IMR-90 (cell line): ENCODE results near the gene LYRM9. TPM values are rescaled to one million over a fixed set of nuclear protein-coding genes. Genes with fewer than 3 reads are reported as not detected.

ENCODE experiments used
- ATAC-seq: fragments of 200-7000 bp; cut with Tn5 transposase; 2 replicates; pipeline ENCODE4 v1.9.1; 2020; ENCODE audit warnings: low read depth, mild to moderate bottlenecking, moderate library complexity
- BruUV-seq: library from RNA; stranded (reverse); fragments of 400-500 nt; replicated peaks from 2 replicates; lab custom pipeline; 2021; lab: Mats Ljungman, UMichigan
- CTCF ChIA-PET: fragments of 300-600 bp; formaldehyde crosslinking; extraction: SDS; loops from one replicate; lab custom pipeline; 2021; ENCODE audit warnings: antibody characterized with exemption; lab: Yijun Ruan, JAX
- POLR2A ChIA-PET: fragments of 300-600 bp; sonication (Branson Sonifier 250); formaldehyde crosslinking; loops from one replicate; lab custom pipeline; 2022; ENCODE audit warnings: antibody characterized with exemption; ENCODE audit not compliant: unreplicated experiment; lab: Charles Lee
- DNase-seq: peaks from one replicate; pipeline ENCODE4 v3.0.0; 2013
- H2AFZ ChIP-seq: replicated peaks from 2 replicates; pipeline ENCODE3; 2013; ENCODE audit warnings: low read length, mild to moderate bottlenecking; ENCODE audit not compliant: poor library complexity
- H2AK5ac ChIP-seq: 2 replicates; pipeline ENCODE4 v1.6.1; 2013; ENCODE audit warnings: low read depth, low read length, inconsistent platforms
- H2AK9ac ChIP-seq: replicated peaks from 2 replicates; pipeline ENCODE3; 2013; ENCODE audit warnings: mild to moderate bottlenecking, low read depth, low read length, moderate library complexity; ENCODE audit not compliant: poor library complexity
- H2BK120ac ChIP-seq: 2 replicates; pipeline ENCODE4 v1.6.1; 2013; ENCODE audit warnings: low read depth, low read length, inconsistent platforms
- H2BK15ac ChIP-seq: 3 replicates; pipeline ENCODE4 v1.6.1; 2013; ENCODE audit warnings: low read depth, low read length, inconsistent platforms
- H2BK20ac ChIP-seq: 2 replicates; pipeline ENCODE4 v1.6.1; 2013; ENCODE audit warnings: low read depth, mild to moderate bottlenecking, inconsistent platforms, low read length, moderate library complexity
- H2BK5ac ChIP-seq: 2 replicates; pipeline ENCODE4 v1.6.1; 2013; ENCODE audit warnings: mild to moderate bottlenecking, low read depth, low read length, inconsistent platforms; ENCODE audit not compliant: poor library complexity, severe bottlenecking
- H3K14ac ChIP-seq: replicated peaks from 2 replicates; pipeline ENCODE4 v1.6.1; 2013; ENCODE audit warnings: low read depth, low read length, inconsistent platforms
- H3K18ac ChIP-seq: 2 replicates; pipeline ENCODE4 v1.6.1; 2013; ENCODE audit warnings: low read depth, low read length, control low read depth
- H3K23ac ChIP-seq: 2 replicates; pipeline ENCODE4 v1.6.1; 2013; ENCODE audit warnings: low read depth, low read length, inconsistent platforms
- H3K27ac ChIP-seq: 2 replicates; pipeline ENCODE4 v1.5.1; 2013; ENCODE audit warnings: mild to moderate bottlenecking, control low read depth, low read length; ENCODE audit not compliant: insufficient read depth
- H3K27me3 ChIP-seq: 2 replicates; pipeline ENCODE4 v1.6.1; 2013; ENCODE audit warnings: low read length; ENCODE audit not compliant: control insufficient read depth, insufficient read depth
- H3K36me3 ChIP-seq: 2 replicates; pipeline ENCODE4 v1.6.1; 2013; ENCODE audit warnings: low read length, mixed read lengths; ENCODE audit not compliant: control insufficient read depth, insufficient read depth
- H3K4ac ChIP-seq: 2 replicates; pipeline ENCODE4 v1.6.1; 2013; ENCODE audit warnings: low read depth, low read length, inconsistent platforms
- H3K4me1 ChIP-seq: 2 replicates; pipeline ENCODE4 v1.6.1; 2013; ENCODE audit warnings: low read length, mixed read lengths; ENCODE audit not compliant: control insufficient read depth, insufficient read depth
- H3K4me2 ChIP-seq: 2 replicates; pipeline ENCODE4 v1.6.1; 2013; ENCODE audit warnings: low read depth, mild to moderate bottlenecking, control low read depth, low read length, moderate library complexity
- H3K4me3 ChIP-seq: 2 replicates; pipeline ENCODE4 v1.5.1; 2013; ENCODE audit warnings: low read depth, mild to moderate bottlenecking, control low read depth, low read length, moderate library complexity; ENCODE audit not compliant: insufficient read depth
- H3K56ac ChIP-seq: 2 replicates; pipeline ENCODE4 v1.6.1; 2013; ENCODE audit warnings: low read length, inconsistent platforms; ENCODE audit not compliant: insufficient read depth; ENCODE audit errors: extremely low read depth
- H3K79me1 ChIP-seq, 2 experiments: 2 replicates each; pipeline ENCODE4 v1.6.1; 2013; ENCODE audit warnings: low read length in 2 of 2, inconsistent platforms in 1 of 2, low read depth in 1 of 2
- H3K9ac ChIP-seq: 2 replicates; pipeline ENCODE4 v1.6.1; 2013; ENCODE audit warnings: low read depth, low read length, control low read depth
- H3K9me1 ChIP-seq: 2 replicates; pipeline ENCODE4 v1.6.1; 2013; ENCODE audit warnings: low read length, inconsistent platforms; ENCODE audit not compliant: insufficient read depth
- H3K9me3 ChIP-seq: 2 replicates; pipeline ENCODE4 v1.6.1; 2013; ENCODE audit warnings: low read length; ENCODE audit not compliant: control insufficient read depth, insufficient read depth
- H4K20me1 ChIP-seq: 2 replicates; pipeline ENCODE4 v1.6.1; 2013; ENCODE audit warnings: low read length, inconsistent platforms; ENCODE audit not compliant: insufficient read depth
- H4K5ac ChIP-seq: 2 replicates; pipeline ENCODE4 v1.6.1; 2013; ENCODE audit warnings: mild to moderate bottlenecking, low read depth, low read length, control low read depth
- H4K8ac ChIP-seq, 2 experiments: 2 replicates each; pipeline ENCODE4 v1.6.1; 2013; ENCODE audit warnings: low read depth in 2 of 2, low read length in 2 of 2, control low read depth in 1 of 2, inconsistent platforms in 1 of 2
- H4K91ac ChIP-seq: 2 replicates; pipeline ENCODE4 v1.6.1; 2013; ENCODE audit warnings: low read depth, low read length, inconsistent platforms; ENCODE audit not compliant: insufficient read depth
- BHLHE40 ChIP-seq: fragments of 150-350 bp; IDR thresholded peaks from 2 replicates; pipeline ENCODE4 v1.6.1; 2016; ENCODE audit warnings: mild to moderate bottlenecking, low read depth, low read length
- CEBPB ChIP-seq: IDR thresholded peaks from 2 replicates; pipeline ENCODE4 v1.6.1; 2012; ENCODE audit warnings: low read depth, low read length, improper control_type of control experiment
- CHD1 ChIP-seq: IDR thresholded peaks from 2 replicates; pipeline ENCODE4 v1.6.1; 2012; ENCODE audit warnings: low read depth, low read length, improper control_type of control experiment
- FOS ChIP-seq: fragments of 150-350 bp; IDR thresholded peaks from 2 replicates; pipeline ENCODE4 v1.6.1; 2016; ENCODE audit warnings: low read depth, low read length
- MAFK ChIP-seq: IDR thresholded peaks from 2 replicates; pipeline ENCODE4 v1.6.1; 2012; ENCODE audit warnings: low read depth, low read length, improper control_type of control experiment
- MAZ ChIP-seq: IDR thresholded peaks from 2 replicates; pipeline ENCODE4 v1.6.1; 2012; ENCODE audit warnings: low read depth, mild to moderate bottlenecking, low read length, improper control_type of control experiment, moderate library complexity, borderline replicate concordance
- MXI1 ChIP-seq: IDR thresholded peaks from 2 replicates; pipeline ENCODE4 v1.6.1; 2012; ENCODE audit warnings: low read depth, mild to moderate bottlenecking, low read length, moderate library complexity, borderline replicate concordance
- NFE2L2 ChIP-seq: fragments of 150-350 bp; IDR thresholded peaks from 2 replicates; pipeline ENCODE4 v1.6.1; 2016; ENCODE audit warnings: low read depth, mild to moderate bottlenecking, low read length
- POLR2A ChIP-seq: IDR thresholded peaks from 2 replicates; pipeline ENCODE4 v1.6.1; 2012; ENCODE audit warnings: mild to moderate bottlenecking, low read depth, low read length
- RAD21 ChIP-seq: IDR thresholded peaks from 2 replicates; pipeline ENCODE4 v1.6.1; 2012; ENCODE audit warnings: low read length, improper control_type of control experiment
- RCOR1 ChIP-seq: IDR thresholded peaks from 2 replicates; pipeline ENCODE4 v1.6.1; 2012; ENCODE audit warnings: mild to moderate bottlenecking, low read length, improper control_type of control experiment; ENCODE audit not compliant: insufficient replicate concordance
- RFX5 ChIP-seq: IDR thresholded peaks from 2 replicates; pipeline ENCODE4 v1.8.0; 2012; ENCODE audit warnings: low read depth, mild to moderate bottlenecking, low read length, moderate library complexity
- SMC3 ChIP-seq: fragments of 150-350 bp; IDR thresholded peaks from 2 replicates; pipeline ENCODE4 v1.6.1; 2016; ENCODE audit warnings: low read depth, mild to moderate bottlenecking, antibody characterized with exemption, low read length, moderate library complexity
- WGBS, 2 experiments: methylation state at CpG; one replicate each; pipeline versions ENCODE4 v1.1.5 to v1.1.7; 2013; ENCODE audit warnings: missing lambda C conversion rate in 2 of 2; ENCODE audit not compliant: insufficient read length in 1 of 2; ENCODE audit errors: extremely low coverage in 2 of 2; 5-methylcytosine and 5-hydroxymethylcytosine counted together
- dilution Hi-C: fragments of 300-500 bp; cut with HindIII; formaldehyde crosslinking; loops from one replicate; pipeline ENCODE4 v1.14.3; 2018; ENCODE audit warnings: low sequenced_read_pairs; ENCODE audit not compliant: unreplicated experiment
- in situ Hi-C: fragments of 300-500 bp; cut with MboI; formaldehyde crosslinking; loops from 3 replicates; pipeline ENCODE4 v1.14.3; 2019; ENCODE audit warnings: low sequenced_read_pairs, inconsistent platforms, mixed read lengths
- intact Hi-C: fragments of 100-400 bp; cut with micrococcal nuclease; formaldehyde crosslinking; loops from 2 replicates; pipeline ENCODE4 v1.10.0; 2022
- polyA plus RNA-seq, 3 experiments: library from polyadenylated mRNA; depleted of rRNA; stranded (reverse); fragments of >200 nt; gene quantifications; 2 replicates each; pipeline ENCODE4 v1.2.3, GENCODE V29; 2012; ENCODE audit warnings: low replicate concordance in 1 of 3
- total RNA-seq: library from RNA; depleted of rRNA; stranded (reverse); fragments of >200 nt; gene quantifications from 2 replicates; pipeline ENCODE4 v1.2.3, GENCODE V29; 2012
- TF ChIP-seq, protein P1 (sequence below): conservative IDR thresholded peaks from 2 replicates; pipeline ENCODE4 v1.5.1; 2012; ENCODE audit warnings: mild to moderate bottlenecking, low read depth, low read length, improper control_type of control experiment
- TF ChIP-seq, protein P2 (sequence below): fragments of 150-350 bp; IDR thresholded peaks from 2 replicates; pipeline ENCODE4 v1.6.1; 2017; ENCODE audit warnings: mild to moderate bottlenecking, antibody characterized with exemption, low read length, low read depth

LYRM9 gene
- total and polyA plus RNA-seq, 2 of the 4 experiments (the other 2 are of a cell fraction) = 3.2 to 4.8 TPM

DNA sequence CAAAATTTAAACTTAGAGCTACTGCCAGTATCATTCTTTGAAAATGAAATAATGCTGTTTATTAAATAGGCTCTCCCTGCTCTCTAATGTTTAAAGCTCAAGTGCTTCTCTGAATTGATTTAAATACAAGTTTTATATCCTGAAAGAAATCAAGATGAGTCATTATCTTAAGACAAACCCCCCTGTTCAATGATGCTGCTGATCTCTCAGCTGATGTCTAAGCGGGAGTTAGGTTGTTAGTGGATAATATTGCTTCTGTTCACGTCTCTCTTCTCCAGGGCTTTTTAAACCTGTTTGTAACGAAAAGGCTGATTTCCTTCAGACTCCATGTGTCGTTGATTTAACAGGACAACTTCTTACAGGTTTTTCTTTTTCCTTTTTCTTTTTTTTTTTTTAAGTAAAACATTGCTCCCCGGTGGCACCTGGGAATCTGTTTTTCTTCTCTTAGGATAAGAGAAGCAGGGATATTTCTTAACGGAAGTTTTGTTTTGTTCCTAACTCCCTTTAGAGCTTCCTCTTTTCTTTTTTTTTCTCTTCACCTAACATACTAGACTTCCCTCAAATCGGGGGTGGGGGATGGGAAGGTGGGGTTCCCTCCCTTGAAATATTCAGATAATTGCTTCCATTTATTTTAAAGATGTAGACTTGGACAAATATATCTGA lies 807 bp upstream of the LYRM9 start:
- H3K27me3 ChIP-seq = peaks cover 10% of the 10 kb centered on the region
- no peaks in the 10 kb centered on the region for H4K20me1 ChIP-seq
- H2BK15ac ChIP-seq = no peak overlapping the region
- ATAC-seq (no peak), DNase-seq (no peak)
- TF ChIP-seq MAZ = no peak
- no peak for TF ChIP-seq BHLHE40
- TF ChIP-seq, protein P1, sequence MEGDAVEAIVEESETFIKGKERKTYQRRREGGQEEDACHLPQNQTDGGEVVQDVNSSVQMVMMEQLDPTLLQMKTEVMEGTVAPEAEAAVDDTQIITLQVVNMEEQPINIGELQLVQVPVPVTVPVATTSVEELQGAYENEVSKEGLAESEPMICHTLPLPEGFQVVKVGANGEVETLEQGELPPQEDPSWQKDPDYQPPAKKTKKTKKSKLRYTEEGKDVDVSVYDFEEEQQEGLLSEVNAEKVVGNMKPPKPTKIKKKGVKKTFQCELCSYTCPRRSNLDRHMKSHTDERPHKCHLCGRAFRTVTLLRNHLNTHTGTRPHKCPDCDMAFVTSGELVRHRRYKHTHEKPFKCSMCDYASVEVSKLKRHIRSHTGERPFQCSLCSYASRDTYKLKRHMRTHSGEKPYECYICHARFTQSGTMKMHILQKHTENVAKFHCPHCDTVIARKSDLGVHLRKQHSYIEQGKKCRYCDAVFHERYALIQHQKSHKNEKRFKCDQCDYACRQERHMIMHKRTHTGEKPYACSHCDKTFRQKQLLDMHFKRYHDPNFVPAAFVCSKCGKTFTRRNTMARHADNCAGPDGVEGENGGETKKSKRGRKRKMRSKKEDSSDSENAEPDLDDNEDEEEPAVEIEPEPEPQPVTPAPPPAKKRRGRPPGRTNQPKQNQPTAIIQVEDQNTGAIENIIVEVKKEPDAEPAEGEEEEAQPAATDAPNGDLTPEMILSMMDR = no peak
- no peak for TF ChIP-seq RFX5
- TF ChIP-seq RCOR1 = no peak
- TF ChIP-seq CEBPB = no peak
- no peak for TF ChIP-seq CHD1
- no peak for TF ChIP-seq RAD21
- TF ChIP-seq MXI1 = no peak
- TF ChIP-seq POLR2A = no peak
- no peak for TF ChIP-seq FOS
- TF ChIP-seq SMC3 = no peak
- no peak for TF ChIP-seq NFE2L2
- TF ChIP-seq, protein P2, sequence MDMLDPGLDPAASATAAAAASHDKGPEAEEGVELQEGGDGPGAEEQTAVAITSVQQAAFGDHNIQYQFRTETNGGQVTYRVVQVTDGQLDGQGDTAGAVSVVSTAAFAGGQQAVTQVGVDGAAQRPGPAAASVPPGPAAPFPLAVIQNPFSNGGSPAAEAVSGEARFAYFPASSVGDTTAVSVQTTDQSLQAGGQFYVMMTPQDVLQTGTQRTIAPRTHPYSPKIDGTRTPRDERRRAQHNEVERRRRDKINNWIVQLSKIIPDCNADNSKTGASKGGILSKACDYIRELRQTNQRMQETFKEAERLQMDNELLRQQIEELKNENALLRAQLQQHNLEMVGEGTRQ = no peak
- no peak for TF ChIP-seq MAFK
- WGBS, 2 experiments = no CpG with 5 or more reads among the region's 7 CpGs
- H4K5ac ChIP-seq = peak overlapping the region; percentile 72; the same call in 1 of the 2 replicates
- H3K18ac ChIP-seq = no peak overlapping the region; the same call in 1 of the 2 replicates
- no peak overlapping the region for H2BK5ac ChIP-seq
- in situ Hi-C loops = no loop called here
- H3K4me3 ChIP-seq = no peak overlapping the region
- no peak overlapping the region for H3K56ac ChIP-seq
- H4K8ac ChIP-seq = no peak overlapping the region
- no peak overlapping the region for H3K27ac ChIP-seq
- H2BK20ac ChIP-seq = no peak overlapping the region
- H3K4me1 ChIP-seq = peaks cover 3% of the 10 kb centered on the region
- no peak overlapping the region for H2AFZ ChIP-seq
- no peak overlapping the region for H3K9ac ChIP-seq
- no peak overlapping the region for H2AK9ac ChIP-seq
- no peak overlapping the region for H4K91ac ChIP-seq
- no peak overlapping the region for H3K4me2 ChIP-seq
- no peak overlapping the region for H3K14ac ChIP-seq
- POLR2A ChIA-PET = interaction anchor here (0.5 kb wide), 1 partner anchor 321 kb away, joined by 3 read pairs; no protein-coding TSS in a partner anchor
- H3K4ac ChIP-seq = no peak overlapping the region
- intact Hi-C loops = loop anchor here (2.0 to 10.0 kb wide), 6 partner anchors 153 to 443 kb away; partner anchors contain the start of genes IFT20, TMEM97 and TNFAIP1
- no peaks in the 10 kb centered on the region for H3K9me3 ChIP-seq
- CTCF ChIA-PET = interaction anchor here (0.5 to 1.1 kb wide), 8 partner anchors 9 to 925 kb away, joined by 3 to 5 read pairs (median 4); no protein-coding TSS in a partner anchor
- H2AK5ac ChIP-seq = no peak overlapping the region
- no peak overlapping the region for H3K23ac ChIP-seq
- H3K36me3 ChIP-seq = no peaks in the 10 kb centered on the region
- no TSS peak for BruUV-seq
- 0 out of 2 replicates have a peak, but pooled peaks cover 3% of the 10 kb centered on the region for H3K9me1 ChIP-seq
- H2BK120ac ChIP-seq = no peak overlapping the region
- 0 out of 4 replicates have a peak, but pooled peaks cover 0 to 8% of the 10 kb centered on the region in 2 experiments for H3K79me1 ChIP-seq
- dilution Hi-C loops = no loop called here
